KMS-11 (cell line): Measurements from ENCODE around the gene ARHGAP8.

Experiments
- H2AFZ ChIP-seq: fragments of 200-600 bp; sonication (generic); 2 replicates; pipeline ENCODE4 v1.6.1; 2016; ENCODE audit warnings: antibody characterized with exemption, mixed run types, low read depth
- H3K27ac ChIP-seq: fragments of 200-600 bp; sonication (generic); 2 replicates; pipeline ENCODE4 v1.6.1; 2016; ENCODE audit warnings: mild to moderate bottlenecking, mixed run types
- H3K27me3 ChIP-seq: fragments of 200-600 bp; sonication (generic); 2 replicates; pipeline ENCODE4 v1.6.1; 2017; ENCODE audit warnings: mild to moderate bottlenecking, low read depth, mixed run types, moderate library complexity; ENCODE audit not compliant: insufficient read depth
- H3K36me3 ChIP-seq: fragments of 200-600 bp; sonication (generic); 2 replicates; pipeline ENCODE4 v1.6.1; 2017; ENCODE audit warnings: mild to moderate bottlenecking, mixed run types; ENCODE audit not compliant: insufficient read depth
- H3K4me1 ChIP-seq: fragments of 200-600 bp; sonication (generic); 2 replicates; pipeline ENCODE4 v1.6.1; 2016; ENCODE audit warnings: mild to moderate bottlenecking, low read depth, mixed run types; ENCODE audit not compliant: poor library complexity, severe bottlenecking
- H3K4me2 ChIP-seq: fragments of 200-600 bp; sonication (generic); 2 replicates; pipeline ENCODE4 v1.7.0; 2016; ENCODE audit warnings: mild to moderate bottlenecking, mixed run types
- H3K4me3 ChIP-seq: fragments of 200-600 bp; sonication (generic); IDR thresholded peaks from 2 replicates; pipeline ENCODE4 v1.6.1; 2017; ENCODE audit warnings: low read depth, low read length, mixed read lengths; ENCODE audit not compliant: insufficient read depth
- H3K79me2 ChIP-seq: fragments of 200-600 bp; sonication (generic); 2 replicates; pipeline ENCODE4 v1.6.1; 2016; ENCODE audit warnings: low read depth, mixed run types; ENCODE audit not compliant: insufficient read depth
- H3K9ac ChIP-seq: fragments of 200-600 bp; sonication (generic); 2 replicates; pipeline ENCODE4 v1.6.1; 2016; ENCODE audit warnings: mild to moderate bottlenecking, mixed run types
- H4K20me1 ChIP-seq: fragments of 200-600 bp; sonication (generic); 2 replicates; pipeline ENCODE4 v1.6.1; 2016; ENCODE audit warnings: mild to moderate bottlenecking, mixed run types; ENCODE audit not compliant: insufficient read depth
- CTCF ChIP-seq: fragments of 200-600 bp; sonication (generic); conservative IDR thresholded peaks from 2 replicates; pipeline ENCODE4 v1.6.1; 2017; ENCODE audit warnings: low read depth, mild to moderate bottlenecking, antibody characterized with exemption, low read length, moderate library complexity, mixed read lengths

ARHGAP8 gene

GRCh38 chr22:44793106-44793505, 40.7 kb downstream of the ARHGAP8 start:
- Histone ChIP-seq H3K4me2 (no peak overlapping the region), H2AFZ (no peak overlapping the region), H3K36me3 (no peaks in the 10 kb centered on the region), H3K4me1 (no peaks in the 10 kb centered on the region), H3K9ac (no peak overlapping the region), H3K27ac (no peak overlapping the region), H4K20me1 (no peaks in the 10 kb centered on the region), H3K79me2 (no peaks in the 10 kb centered on the region), H3K27me3 (no peaks in the 10 kb centered on the region; the same call in 1 of the 2 replicates), H3K4me3 (no peak overlapping the region)
- no peak for TF ChIP-seq CTCF

- H3K27me3 ChIP-seq, result no peaks in the 10 kb centered on the region; the same call in 1 of the 2 replicates
- H2AFZ ChIP-seq, result no peak overlapping the region
- no peaks in the 10 kb centered on the region for H3K36me3 ChIP-seq
- H3K4me1 ChIP-seq, result no peaks in the 10 kb centered on the region
- H4K20me1 ChIP-seq, result no peaks in the 10 kb centered on the region
- H3K9ac ChIP-seq, result no peak overlapping the region
- no peak overlapping the region for H3K27ac ChIP-seq
- H3K4me2 ChIP-seq, result no peak overlapping the region
- no peak overlapping the region for H3K4me3 ChIP-seq
- H3K79me2 ChIP-seq, result no peaks in the 10 kb centered on the region
- no peak for TF ChIP-seq CTCF
Measured at GRCh38 chr22:44793506-44794172, 41.3 kb downstream of the ARHGAP8 start.

- H3K27me3 ChIP-seq, result no peaks in the 10 kb centered on the region
- no peak for TF ChIP-seq CTCF
- H3K79me2 ChIP-seq, result no peaks in the 10 kb centered on the region
- H2AFZ ChIP-seq, result no peak overlapping the region
- H3K9ac ChIP-seq, result no peak overlapping the region
- no peaks in the 10 kb centered on the region for H3K4me1 ChIP-seq
- H3K27ac ChIP-seq, result no peak overlapping the region
- H3K4me2 ChIP-seq, result no peak overlapping the region
- no peaks in the 10 kb centered on the region for H4K20me1 ChIP-seq
- H3K36me3 ChIP-seq, result no peaks in the 10 kb centered on the region
- H3K4me3 ChIP-seq, result no peak overlapping the region
Measured at GRCh38 chr22:44795701-44796630, 43.6 kb downstream of the ARHGAP8 start.

- H3K4me3 ChIP-seq, result no peak overlapping the region
- H3K4me1 ChIP-seq, result no peaks in the 10 kb centered on the region
- no peak overlapping the region for H3K4me2 ChIP-seq
- H3K27ac ChIP-seq, result no peak overlapping the region
- no peaks in the 10 kb centered on the region for H4K20me1 ChIP-seq
- TF ChIP-seq CTCF, result no peak
- H3K36me3 ChIP-seq, result no peaks in the 10 kb centered on the region
- H3K27me3 ChIP-seq, result no peaks in the 10 kb centered on the region
- no peak overlapping the region for H3K9ac ChIP-seq
- H3K79me2 ChIP-seq, result no peaks in the 10 kb centered on the region
- H2AFZ ChIP-seq, result no peak overlapping the region
Measured at GRCh38 chr22:44797181-44797725, 44.9 kb downstream of the ARHGAP8 start.
